SK-N-MC (cell line): ENCODE measurements around the gene PCK2.

Source experiments
- EZH2 ChIP-seq: fragments of 200-600 bp; sonication (generic); IDR thresholded peaks from one replicate; pipeline ENCODE4 v1.6.1; 2017; ENCODE audit warnings: antibody characterized with exemption
- FOXP2 ChIP-seq: optimal IDR thresholded peaks from 2 replicates; pipeline ENCODE3; 2011; ENCODE audit warnings: mild to moderate bottlenecking, moderate library complexity; ENCODE audit not compliant: insufficient read depth; ENCODE audit errors: extremely low read length, control extremely low read depth
- POLR2AphosphoS5 ChIP-seq: IDR thresholded peaks from 2 replicates; pipeline ENCODE4 v1.6.1; 2012; ENCODE audit warnings: mild to moderate bottlenecking, low read depth, low read length, borderline replicate concordance

- 0 out of 2 replicates have a peak, but pooled peaks have one; percentile 6 for TF ChIP-seq POLR2AphosphoS5
- no peak for TF ChIP-seq EZH2
- TF ChIP-seq FOXP2 = no peak
Observed at GRCh38 chr14:24138396-24139271, 44.5 kb downstream of the PCK2 start.
